ENCODE data around the gene SAMD3.

DNA sequence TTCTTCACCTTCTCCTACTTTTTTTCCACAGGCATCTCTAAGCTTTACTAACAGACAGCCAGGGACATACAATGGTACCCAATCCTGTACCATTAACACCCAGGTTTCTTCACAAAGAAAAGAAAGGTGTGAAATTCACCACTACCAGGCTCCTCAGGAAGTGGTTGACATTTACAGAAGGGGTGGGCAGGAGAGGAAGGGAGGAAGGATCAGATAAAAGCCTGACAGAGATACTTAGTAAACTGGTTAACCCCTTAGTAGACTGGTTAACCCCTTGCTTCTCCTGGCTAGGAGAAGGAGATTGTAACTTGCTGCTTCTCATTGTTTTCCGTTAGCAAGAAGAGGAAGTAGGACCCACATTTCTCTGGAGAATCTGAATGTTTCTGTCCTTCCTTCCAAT is 7.2 kb downstream of the SAMD3 start:
- TF ChIP-seq EZH2 (IDR thresholded peaks at IDR 0.05) (no peak), POLR2AphosphoS5 (IDR thresholded peaks at IDR 0.05; ENCODE audit: borderline replicate concordance, low read depth, low read length) (no peak), FOXP2 (optimal IDR thresholded peaks at IDR 0.05; ENCODE audit: control extremely low read depth, extremely low read length, insufficient read depth) (no peak)

Measured in SK-N-MC (cell line).